Measurements from ENCODE around the gene PCYT2. TPM values are rescaled to one million over a fixed set of nuclear protein-coding genes. Genes with fewer than 3 reads are reported as not detected.

Gene PCYT2
- total RNA-seq, result 28.8 TPM

DNA sequence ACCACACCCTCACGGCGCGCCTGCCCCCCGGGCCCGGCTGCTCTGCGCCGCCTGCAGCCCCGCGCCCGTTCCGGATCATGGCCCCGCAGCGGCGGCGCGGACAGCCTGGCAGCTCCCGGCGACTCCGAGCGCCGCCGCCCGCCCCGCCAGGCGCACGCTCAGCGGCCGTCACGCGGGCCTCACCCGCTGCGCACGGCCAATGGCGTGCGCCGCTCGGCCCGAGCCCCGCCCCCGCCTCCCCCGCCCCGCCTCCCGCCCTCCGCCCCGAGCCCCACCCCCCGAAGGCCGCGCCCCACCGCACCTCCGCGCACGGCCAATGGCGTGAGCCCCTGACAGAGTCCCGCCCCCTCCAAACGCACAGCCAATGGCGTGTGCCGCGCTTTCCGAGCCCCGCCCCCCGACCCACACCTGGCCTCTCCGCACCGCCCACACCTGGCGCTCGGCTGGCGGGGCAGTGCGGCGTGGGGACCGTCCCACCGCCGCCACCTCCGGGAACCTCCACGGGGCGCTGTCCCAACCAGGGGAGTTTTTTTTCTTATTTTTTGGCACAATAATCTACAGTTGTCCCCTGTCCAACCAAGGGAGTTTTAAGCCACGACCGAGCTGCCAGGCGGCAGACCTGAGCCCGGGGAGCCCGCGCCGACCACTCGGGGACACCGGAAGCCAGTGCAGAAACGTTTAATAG lies at the start of gene PCYT2:
TSS of gene PCYT2 (minus strand) at position 123 of the 685 bp plus-strand sequence. CDS start at position 79, 44 bp downstream.

GRCh38 chr17:81947189-81947588 lies 36.0 kb upstream of the PCYT2 start, which contains the start of gene MYADML2:
TSS of gene MYADML2 (minus strand) at chr17:81947233. CDS start at chr17:81941741, 5,492 bp downstream.

GRCh38 chr17:81927653-81928543 lies 16.7 kb upstream of the PCYT2 start, which contains the start of gene MAFG:
TSS of gene MAFG (minus strand) at chr17:81927735. CDS start at chr17:81923185, 4,550 bp downstream.

DNA sequence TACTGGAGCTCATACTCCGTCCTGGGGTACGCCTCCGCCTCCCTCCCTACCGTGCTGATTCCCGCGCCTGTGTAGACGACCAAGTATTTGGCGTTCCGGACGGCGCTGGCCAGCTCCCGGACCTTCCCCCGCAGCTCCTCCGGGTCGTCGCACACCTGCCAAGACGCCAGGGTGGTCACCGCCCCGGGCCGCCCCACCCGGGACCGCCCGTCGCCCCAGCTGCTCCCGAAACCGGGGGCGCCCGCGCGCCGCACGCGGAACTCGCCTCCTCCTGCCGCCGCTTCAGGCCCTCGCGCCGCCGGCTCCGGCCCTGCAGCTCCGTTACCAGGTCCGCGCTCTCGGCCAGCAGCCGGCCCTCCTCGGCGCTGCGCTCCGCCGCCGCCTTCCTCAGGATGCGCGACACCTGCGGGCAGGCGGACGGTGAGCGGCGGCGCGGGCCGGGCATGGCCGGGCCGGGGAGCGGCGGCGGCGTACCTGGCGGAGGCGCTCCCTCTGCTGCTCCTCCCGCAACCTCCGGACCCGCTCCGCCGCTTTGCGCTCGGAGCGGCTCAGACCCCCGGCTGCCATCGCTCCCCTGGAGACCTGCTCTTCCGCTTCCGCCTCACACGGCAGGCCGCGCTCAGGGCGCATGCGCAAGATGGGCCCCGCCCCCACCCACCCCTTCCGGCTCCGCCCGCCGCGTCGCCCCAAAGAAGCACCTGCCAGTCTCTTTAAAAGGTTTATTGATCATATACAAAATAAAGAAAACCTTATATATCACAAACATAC lies 6.5 kb upstream of the PCYT2 start, which contains the start of gene SIRT7:
TSS of gene SIRT7 (minus strand) at position 612 of the 768 bp plus-strand sequence. CDS start at position 567, 45 bp downstream.

DNA sequence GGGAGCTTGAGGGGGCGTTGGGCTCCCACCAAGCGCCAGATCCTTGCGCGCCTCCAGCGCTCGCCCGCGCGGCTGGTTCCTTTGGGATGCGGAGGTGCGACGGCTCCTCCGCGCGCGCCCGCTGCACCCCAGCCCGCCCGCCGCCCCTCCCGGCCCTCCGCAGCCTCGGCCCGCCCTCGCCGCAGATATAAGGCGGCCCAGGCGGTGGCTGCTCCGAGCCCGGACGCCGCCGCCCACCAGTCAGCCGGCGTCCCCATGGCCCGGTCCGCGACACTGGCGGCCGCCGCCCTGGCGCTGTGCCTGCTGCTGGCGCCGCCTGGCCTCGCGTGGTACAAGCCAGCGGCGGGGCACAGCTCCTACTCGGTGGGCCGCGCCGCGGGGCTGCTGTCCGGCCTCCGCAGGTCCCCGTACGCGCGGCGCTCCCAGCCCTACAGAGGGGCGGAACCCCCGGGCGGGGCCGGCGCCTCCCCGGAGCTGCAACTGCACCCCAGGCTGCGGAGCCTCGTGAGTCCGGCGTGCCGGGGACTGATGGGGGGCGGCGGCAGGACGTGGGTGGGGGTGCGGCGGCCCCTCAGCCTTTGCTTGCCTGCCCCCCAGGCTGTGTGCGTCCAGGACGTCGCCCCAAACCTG lies 9.1 kb downstream of the PCYT2 start, which contains the start of gene NPB:
TSS of gene NPB (plus strand) at position 216 of the 630 bp plus-strand sequence. CDS start at position 256, 40 bp downstream.

GRCh38 chr17:81870981-81871386 lies 40.2 kb downstream of the PCYT2 start, which contains the start of gene ARHGDIA:
TSS of gene ARHGDIA (minus strand) at chr17:81871337. CDS start at chr17:81869930, 1,407 bp downstream.

GRCh38 chr17:81859906-81860755 lies 51.1 kb downstream of the PCYT2 start, which contains the start of gene P4HB:
TSS of gene P4HB (minus strand) at chr17:81860535. CDS start at chr17:81860471, 64 bp downstream.

Other genes starting within 250 kb of the PCYT2 start
- gene OXLD1, start 244.8 kb downstream of the PCYT2 start, total RNA-seq, result 9.9 TPM
- 7.6 TPM for gene CCDC137, start 244.7 kb downstream of the PCYT2 start, total RNA-seq
- gene ARL16, start 227.6 kb downstream of the PCYT2 start, total RNA-seq, result 43.1 TPM
- 47.1 TPM for gene HGS, start 227.4 kb downstream of the PCYT2 start, total RNA-seq
- gene MRPL12, start 208.0 kb downstream of the PCYT2 start, total RNA-seq, result 8.5 TPM
- 13.6 TPM for gene SLC25A10, start 199.1 kb downstream of the PCYT2 start, total RNA-seq
- gene GCGR, start 107.2 kb downstream of the PCYT2 start, total RNA-seq, result not detected
- gene MCRIP1, start 78.1 kb downstream of the PCYT2 start, total RNA-seq, result 88.1 TPM
- gene PPP1R27, start 76.3 kb downstream of the PCYT2 start, total RNA-seq, result not detected
- 90.9 TPM for gene P4HB, start 50.9 kb downstream of the PCYT2 start, total RNA-seq
- 33.2 TPM for gene ARHGDIA, start 40.1 kb downstream of the PCYT2 start, total RNA-seq
- gene ALYREF, start 19.8 kb downstream of the PCYT2 start, total RNA-seq, result 80.3 TPM
- gene ANAPC11, start 19.7 kb downstream of the PCYT2 start, total RNA-seq, result 69.2 TPM
- 4.2 TPM for gene NPB, start 9.2 kb downstream of the PCYT2 start, total RNA-seq
- 9.0 TPM for gene SIRT7, start 6.8 kb upstream of the PCYT2 start, total RNA-seq
- gene MAFG, start 16.3 kb upstream of the PCYT2 start, total RNA-seq, result 18.5 TPM
- 27.5 TPM for gene PYCR1, start 25.9 kb upstream of the PCYT2 start, total RNA-seq
- gene MYADML2, start 35.8 kb upstream of the PCYT2 start, total RNA-seq, result 1.8 TPM
- 0.69 TPM for gene NOTUM, start 49.8 kb upstream of the PCYT2 start, total RNA-seq
- 22.6 TPM for gene ASPSCR1, start 66.2 kb upstream of the PCYT2 start, total RNA-seq
- 29.8 TPM for gene CENPX, start 111.5 kb upstream of the PCYT2 start, total RNA-seq
- gene LRRC45, start 111.9 kb upstream of the PCYT2 start, total RNA-seq, result 11.3 TPM
- gene RAC3, start 120.3 kb upstream of the PCYT2 start, total RNA-seq, result 122 TPM
- gene DCXR, start 126.3 kb upstream of the PCYT2 start, total RNA-seq, result 33.7 TPM
- gene RFNG, start 140.4 kb upstream of the PCYT2 start, total RNA-seq, result 20.1 TPM
- 84.0 TPM for gene GPS1, start 140.5 kb upstream of the PCYT2 start, total RNA-seq
- 20.1 TPM for gene DUS1L, start 154.4 kb upstream of the PCYT2 start, total RNA-seq
- 119 TPM for gene FASN, start 186.8 kb upstream of the PCYT2 start, total RNA-seq

Data from diencephalon (tissue), 1 donor.